GM18502 (cell line): Measurements from ENCODE around the gene MGLL.

Source experiments
- ATAC-seq: cut with Tn5 transposase; IDR thresholded peaks from one replicate; pipeline ENCODE4 v1.9.1; 2021; ENCODE audit warnings: mild to moderate bottlenecking; ENCODE audit not compliant: unreplicated experiment, poor library complexity

The MGLL gene

GRCh38 chr3:127822041-127822681 is at the start of gene MGLL:
TSS of gene MGLL (minus strand) at chr3:127822515. CDS start at chr3:127822318, 197 bp downstream.
- ATAC-seq, result peak; percentile 24

GRCh38 chr3:127870156-127870555 is 47.8 kb upstream of the MGLL start:
- no peak for ATAC-seq

- no peak for ATAC-seq
Observed at GRCh38 chr3:127867986-127868385, 45.7 kb upstream of the MGLL start.

- ATAC-seq, result no peak
Observed at GRCh38 chr3:127867412-127867811, 45.1 kb upstream of the MGLL start.

- ATAC-seq, result no peak
Observed at GRCh38 chr3:127865941-127866340, 43.6 kb upstream of the MGLL start.

GRCh38 chr3:127860211-127860696 is 37.9 kb upstream of the MGLL start:
- no peak for ATAC-seq

- no peak for ATAC-seq
Observed at GRCh38 chr3:127859730-127860129, 37.4 kb upstream of the MGLL start.

- ATAC-seq, result no peak
Observed at GRCh38 chr3:127858937-127859336, 36.6 kb upstream of the MGLL start.

- no peak for ATAC-seq
Observed at GRCh38 chr3:127858521-127858920, 36.2 kb upstream of the MGLL start.

- ATAC-seq, result no peak
Observed at GRCh38 chr3:127857333-127857732, 35.0 kb upstream of the MGLL start.

- no peak for ATAC-seq
Observed at GRCh38 chr3:127856801-127857200, 34.5 kb upstream of the MGLL start.

- ATAC-seq, result no peak
Observed at GRCh38 chr3:127855246-127855645, 32.9 kb upstream of the MGLL start.

- ATAC-seq, result peak; percentile 78
Observed at GRCh38 chr3:127853681-127854080, 31.4 kb upstream of the MGLL start.

- no peak for ATAC-seq
Observed at GRCh38 chr3:127851899-127852298, 29.6 kb upstream of the MGLL start.

- ATAC-seq, result no peak
Observed at GRCh38 chr3:127849368-127849767, 27.1 kb upstream of the MGLL start.

- ATAC-seq, result no peak
Observed at GRCh38 chr3:127848131-127849129, 26.1 kb upstream of the MGLL start.

- ATAC-seq, result no peak
Observed at GRCh38 chr3:127847236-127847720, 25.0 kb upstream of the MGLL start.

GRCh38 chr3:127846576-127846975 is 24.3 kb upstream of the MGLL start:
- ATAC-seq, result no peak

- ATAC-seq, result no peak
Observed at GRCh38 chr3:127844326-127844942, 22.1 kb upstream of the MGLL start.

GRCh38 chr3:127840671-127841070 is 18.4 kb upstream of the MGLL start:
- no peak for ATAC-seq

GRCh38 chr3:127839099-127839498 is 16.8 kb upstream of the MGLL start:
- no peak for ATAC-seq
